ENCODE results near the gene AGAP3.

GRCh38 chr7:151141855-151142685, 55.8 kb downstream of the AGAP3 start:
- TF ChIP-seq CTCF (IDR thresholded peaks at IDR 0.05) = no peak
- no peak for TF ChIP-seq POLR2A (IDR thresholded peaks at IDR 0.05)

All from ovary (tissue), 3 donors.